Measurements from ENCODE around the gene ZXDC.

Gene ZXDC

GRCh38 chr3:126422571-126423091 lies 53.1 kb downstream of the ZXDC start:
- TF ChIP-seq CTCF (IDR thresholded peaks at IDR 0.05; ENCODE audit: low read depth, low read length) = no peak
- H3K4me3 ChIP-seq (ENCODE audit: low read depth, low read length) = no peak overlapping the region

GRCh38 chr3:126422121-126422520 lies 53.6 kb downstream of the ZXDC start:
- no peak overlapping the region for H3K4me3 ChIP-seq (ENCODE audit: low read depth, low read length)
- no peak for TF ChIP-seq CTCF (IDR thresholded peaks at IDR 0.05; ENCODE audit: low read depth, low read length)

- TF ChIP-seq CTCF (IDR thresholded peaks at IDR 0.05; ENCODE audit: low read depth, low read length) = no peak
- H3K4me3 ChIP-seq (ENCODE audit: low read depth, low read length) = no peak overlapping the region
These were observed 54.0 kb downstream of the ZXDC start for GRCh38 chr3:126421573-126422119.

- no peak for TF ChIP-seq CTCF (IDR thresholded peaks at IDR 0.05; ENCODE audit: low read depth, low read length)
- H3K4me3 ChIP-seq (ENCODE audit: low read depth, low read length) = no peak overlapping the region
These were observed 55.6 kb downstream of the ZXDC start for GRCh38 chr3:126419886-126420786.

GRCh38 chr3:126419151-126419703 lies 56.5 kb downstream of the ZXDC start:
- TF ChIP-seq CTCF (IDR thresholded peaks at IDR 0.05; ENCODE audit: low read depth, low read length) = no peak
- H3K4me3 ChIP-seq (ENCODE audit: low read depth, low read length) = no peak overlapping the region

GRCh38 chr3:126418661-126419131 lies 57.0 kb downstream of the ZXDC start:
- H3K4me3 ChIP-seq (ENCODE audit: low read depth, low read length) = no peak overlapping the region

More at GRCh38 chr3:126418661-126419131, 57.0 kb downstream of the ZXDC start:
- TF ChIP-seq CTCF (IDR thresholded peaks at IDR 0.05; ENCODE audit: low read depth, low read length) = no peak

Data from WI38 (cell line).